Islet precursor cell (in vitro differentiated cells): ENCODE measurements around the gene RPL10A.
"Not testable (repeated sequence)": the region's sequence is repeated elsewhere in the genome, so short reads cannot be mapped to it uniquely, and the experiment has no call there.

ENCODE experiments used
- DNase-seq: peaks from one replicate; pipeline ENCODE4 v3.0.0-alpha.2; 2018

Gene RPL10A

GRCh38 chr6:35515939-35516338 is 47.7 kb downstream of the RPL10A start:
- not testable (repeated sequence) for DNase-seq

GRCh38 chr6:35516712-35517111 is 48.5 kb downstream of the RPL10A start:
- DNase-seq, result no peak

- DNase-seq, result not testable (repeated sequence)
Observed at GRCh38 chr6:35517978-35518377, 49.8 kb downstream of the RPL10A start.

- no peak for DNase-seq
Observed at GRCh38 chr6:35518566-35519312, 50.5 kb downstream of the RPL10A start.

- DNase-seq, result no peak
Observed at GRCh38 chr6:35519313-35520015, 51.3 kb downstream of the RPL10A start.
